Mucosa of rectum (tissue), 2 donors: Measurements from ENCODE around the gene LMBR1.

Experiments
- H3K27ac ChIP-seq, 2 donors: one replicate each; pipeline ENCODE4 v1.7.0; 2013; ENCODE audit warnings: inconsistent platforms in 2 of 2, low read depth in 2 of 2, low read length in 2 of 2
- H3K27me3 ChIP-seq, 2 donors: one replicate each; pipeline ENCODE4 v1.7.0; 2013; ENCODE audit warnings: low read length in 2 of 2; ENCODE audit not compliant: control insufficient read depth in 2 of 2, insufficient read depth in 2 of 2
- H3K36me3 ChIP-seq, 2 donors: one replicate each; pipeline ENCODE4 v1.7.0; 2013; ENCODE audit warnings: low read length in 2 of 2; ENCODE audit not compliant: control insufficient read depth in 2 of 2, insufficient read depth in 2 of 2
- H3K4me1 ChIP-seq, 2 donors: one replicate each; pipeline ENCODE4 v1.7.0; 2013; ENCODE audit warnings: low read length in 2 of 2, mild to moderate bottlenecking in 1 of 2; ENCODE audit not compliant: control insufficient read depth in 2 of 2, insufficient read depth in 2 of 2
- H3K4me3 ChIP-seq, 2 donors: one replicate each; pipeline ENCODE4 v1.7.0; 2013; ENCODE audit warnings: low read length in 2 of 2
- H3K9ac ChIP-seq, 2 donors: one replicate each; pipeline ENCODE4 v1.7.0; 2013; ENCODE audit warnings: low read length in 2 of 2, low read depth in 1 of 2, mild to moderate bottlenecking in 1 of 2
- H3K9me3 ChIP-seq, 2 donors: one replicate each; pipeline ENCODE4 v1.7.0; 2013; ENCODE audit warnings: low read length in 2 of 2; ENCODE audit not compliant: control insufficient read depth in 2 of 2
- donor health status: healthy.
- donor health status: Normal muscosa, but diverticular disease.

LMBR1 gene

DNA sequence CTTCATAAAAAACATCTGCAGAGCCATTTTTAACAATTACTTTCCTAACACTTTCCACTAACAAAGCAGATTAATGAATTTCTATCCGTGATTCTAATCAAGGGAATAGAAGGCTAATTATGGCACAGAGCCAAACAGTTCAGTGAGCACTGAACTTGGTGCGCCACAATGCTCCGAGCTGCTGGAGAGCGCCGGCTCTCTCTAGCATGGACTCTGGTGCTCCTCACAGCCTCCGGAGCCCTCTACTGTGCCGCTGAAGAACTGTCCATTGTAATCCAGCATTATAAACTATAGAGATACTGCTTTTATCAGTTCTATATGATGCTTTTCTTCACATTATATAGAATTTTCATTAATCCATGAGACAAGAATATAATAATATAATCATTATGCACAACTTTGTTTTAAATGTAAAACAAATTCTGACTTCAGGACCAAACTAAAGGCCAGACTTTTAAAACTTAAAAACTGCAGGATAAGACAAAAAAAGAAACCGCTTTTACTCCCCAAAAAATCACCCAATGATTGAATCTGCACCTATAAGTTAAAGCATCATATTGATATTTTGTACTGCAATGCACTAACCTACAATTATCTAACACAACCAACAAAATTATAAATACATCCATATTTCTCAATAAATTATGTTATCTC is 128.8 kb downstream of the LMBR1 start:
- peaks cover 0 to 6% of the 10 kb centered on the region in 2 donors for H3K36me3 ChIP-seq
- peaks cover 0 to 2% of the 10 kb centered on the region in 2 donors for H3K9me3 ChIP-seq
- H3K27me3 ChIP-seq, result no peaks in the 10 kb centered on the region
- no peaks in the 10 kb centered on the region for H3K4me1 ChIP-seq
- no peak overlapping the region for H3K4me3 ChIP-seq
- H3K9ac ChIP-seq, result no peak overlapping the region
- no peak overlapping the region for H3K27ac ChIP-seq

GRCh38 chr7:156759579-156760202 is 133.3 kb downstream of the LMBR1 start:
- Histone ChIP-seq H3K9ac (no peak overlapping the region), H3K9me3 (peaks cover 0 to 2% of the 10 kb centered on the region in 2 donors), H3K27me3 (no peaks in the 10 kb centered on the region), H3K4me3 (no peak overlapping the region), H3K4me1 (no peaks in the 10 kb centered on the region), H3K36me3 (peaks cover 4% of the 10 kb centered on the region in 2 donors), H3K27ac (no peak overlapping the region)

- peaks cover 0 to 2% of the 10 kb centered on the region in 2 donors for H3K9me3 ChIP-seq
- H3K36me3 ChIP-seq, result peaks cover 4% of the 10 kb centered on the region in 2 donors
- H3K9ac ChIP-seq, result no peak overlapping the region
- no peak overlapping the region for H3K27ac ChIP-seq
- H3K27me3 ChIP-seq, result no peaks in the 10 kb centered on the region
- H3K4me1 ChIP-seq, result no peaks in the 10 kb centered on the region
- H3K4me3 ChIP-seq, result no peak overlapping the region
These were observed 133.8 kb downstream of the LMBR1 start for GRCh38 chr7:156759143-156759542.

GRCh38 chr7:156754201-156754600 is 138.8 kb downstream of the LMBR1 start:
- Histone ChIP-seq H3K27ac (no peak overlapping the region), H3K4me1 (no peaks in the 10 kb centered on the region), H3K9me3 (no peaks in the 10 kb centered on the region), H3K9ac (no peak overlapping the region), H3K4me3 (no peak overlapping the region), H3K36me3 (peaks cover 0 to 4% of the 10 kb centered on the region in 2 donors), H3K27me3 (no peaks in the 10 kb centered on the region)

GRCh38 chr7:156753630-156754029 is 139.4 kb downstream of the LMBR1 start:
- Histone ChIP-seq H3K9me3 (no peaks in the 10 kb centered on the region), H3K4me3 (no peak overlapping the region), H3K27ac (no peak overlapping the region), H3K9ac (no peak overlapping the region), H3K27me3 (no peaks in the 10 kb centered on the region), H3K36me3 (peaks cover 0 to 4% of the 10 kb centered on the region in 2 donors), H3K4me1 (no peaks in the 10 kb centered on the region)

DNA sequence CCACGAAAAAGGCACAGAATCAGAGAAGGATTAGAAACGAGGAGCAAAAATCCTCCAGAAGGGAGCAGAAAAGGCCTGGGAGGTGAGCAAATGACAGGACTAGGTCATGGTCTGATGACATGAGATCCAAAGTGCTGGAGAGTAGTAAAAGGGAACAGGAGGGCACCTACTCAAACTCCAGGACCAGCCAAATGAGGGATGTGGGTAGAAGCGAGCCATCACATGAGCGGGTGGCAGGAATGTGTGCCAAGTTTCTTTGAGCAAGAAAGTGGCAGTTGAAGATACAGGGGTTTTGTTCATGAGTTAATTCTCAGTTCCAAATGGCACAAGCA is 139.8 kb downstream of the LMBR1 start:
- Histone ChIP-seq H3K9ac (no peak overlapping the region), H3K27ac (no peak overlapping the region), H3K4me1 (no peaks in the 10 kb centered on the region), H3K9me3 (no peaks in the 10 kb centered on the region), H3K36me3 (peaks cover 0 to 4% of the 10 kb centered on the region in 2 donors), H3K4me3 (no peak overlapping the region), H3K27me3 (no peaks in the 10 kb centered on the region)

DNA sequence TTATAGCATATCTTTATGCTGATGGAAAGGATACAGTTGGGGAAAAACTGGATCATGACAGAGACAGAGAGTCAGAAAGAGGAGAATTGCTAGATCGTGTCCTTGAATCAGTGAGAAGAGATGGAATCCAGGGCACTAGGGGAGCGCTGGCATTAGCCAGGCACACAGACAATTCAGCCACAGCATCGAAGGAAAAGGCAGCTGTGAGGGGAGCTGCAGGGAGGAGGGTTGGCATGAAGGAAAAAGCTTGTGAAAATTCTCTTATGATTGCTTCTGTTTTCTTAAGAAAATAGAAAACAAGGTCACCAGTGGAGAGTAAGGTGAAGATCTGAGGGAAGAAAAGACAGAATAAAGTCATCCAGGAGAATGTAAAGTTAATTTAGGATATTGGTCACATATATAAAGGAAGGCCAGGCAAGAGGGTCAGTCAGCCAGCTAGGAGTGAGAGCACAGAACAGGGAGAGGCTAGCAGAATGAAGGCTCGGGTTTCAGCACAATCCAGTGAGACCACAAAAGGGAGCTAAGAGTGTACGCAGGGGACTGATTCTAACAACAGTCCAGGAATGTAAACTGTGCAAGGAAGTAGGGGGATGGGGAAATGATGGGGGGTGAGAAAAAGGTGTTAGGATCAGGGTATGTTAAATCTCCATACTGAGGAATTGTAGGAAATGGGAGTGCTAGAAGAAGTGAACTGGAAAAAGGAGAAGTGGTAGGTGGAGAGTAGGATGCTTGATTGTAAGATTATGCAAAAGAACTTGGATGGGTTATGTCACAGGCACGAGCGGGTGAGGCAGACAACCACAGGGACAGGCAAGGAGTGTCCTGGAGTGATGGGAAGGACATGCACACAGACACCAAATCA is 140.4 kb downstream of the LMBR1 start:
- no peak overlapping the region for H3K9ac ChIP-seq
- H3K27ac ChIP-seq, result no peak overlapping the region
- peaks cover 0 to 2% of the 10 kb centered on the region in 2 donors for H3K36me3 ChIP-seq
- no peak overlapping the region for H3K4me3 ChIP-seq
- no peaks in the 10 kb centered on the region for H3K4me1 ChIP-seq
- H3K9me3 ChIP-seq, result no peaks in the 10 kb centered on the region
- H3K27me3 ChIP-seq, result no peaks in the 10 kb centered on the region

- H3K27ac ChIP-seq, result no peak overlapping the region
- no peak overlapping the region for H3K9ac ChIP-seq
- peaks cover 0 to 2% of the 10 kb centered on the region in 2 donors for H3K36me3 ChIP-seq
- H3K4me1 ChIP-seq, result no peaks in the 10 kb centered on the region
- H3K4me3 ChIP-seq, result no peak overlapping the region
- no peaks in the 10 kb centered on the region for H3K9me3 ChIP-seq
- H3K27me3 ChIP-seq, result no peaks in the 10 kb centered on the region
These were observed 141.7 kb downstream of the LMBR1 start for GRCh38 chr7:156751319-156751718.

DNA sequence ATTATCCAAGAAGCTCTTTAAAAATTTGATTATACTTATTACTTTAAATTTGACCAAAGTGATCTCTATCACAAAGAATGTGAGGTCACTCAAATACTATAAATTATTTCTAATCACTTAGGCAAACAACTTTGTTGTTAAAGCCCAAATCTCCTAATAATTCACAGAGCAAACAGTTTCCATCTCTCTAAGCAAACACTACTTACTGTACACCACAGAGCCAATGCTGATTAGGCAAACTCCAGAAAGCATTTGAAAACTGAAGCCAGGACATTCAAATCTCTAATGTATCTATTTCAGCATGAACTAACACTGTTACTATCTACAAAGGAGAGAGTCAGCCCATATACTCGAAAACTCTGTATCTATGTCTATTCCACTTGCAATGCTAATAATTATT is 145.3 kb downstream of the LMBR1 start:
- Histone ChIP-seq H3K4me1 (no peaks in the 10 kb centered on the region), H3K36me3 (no peaks in the 10 kb centered on the region), H3K9me3 (no peaks in the 10 kb centered on the region), H3K9ac (no peak overlapping the region), H3K27me3 (no peaks in the 10 kb centered on the region), H3K4me3 (no peak overlapping the region), H3K27ac (no peak overlapping the region)

DNA sequence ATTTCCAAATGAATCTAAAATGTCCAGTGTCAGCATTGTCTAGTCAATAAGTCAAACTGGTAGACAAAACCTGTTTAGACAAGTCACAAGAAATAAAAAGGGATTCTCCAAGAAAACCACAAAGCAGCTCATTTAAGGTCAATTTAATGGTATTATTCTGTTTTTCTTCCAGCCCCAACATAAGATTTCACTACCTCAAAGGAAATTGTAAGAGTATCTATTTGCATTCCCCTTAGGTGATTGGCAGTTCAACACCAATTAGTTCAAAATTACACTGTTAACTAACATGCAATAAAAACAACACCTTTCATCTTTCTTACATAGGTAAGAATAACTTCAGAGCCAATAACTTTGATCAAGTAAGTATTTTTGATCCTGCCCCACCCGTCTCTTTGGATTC is 146.1 kb downstream of the LMBR1 start:
- no peak overlapping the region for H3K4me3 ChIP-seq
- H3K9ac ChIP-seq, result no peak overlapping the region
- H3K36me3 ChIP-seq, result no peaks in the 10 kb centered on the region
- H3K4me1 ChIP-seq, result no peaks in the 10 kb centered on the region
- no peaks in the 10 kb centered on the region for H3K9me3 ChIP-seq
- H3K27me3 ChIP-seq, result no peaks in the 10 kb centered on the region
- H3K27ac ChIP-seq, result no peak overlapping the region
